Measurements from ENCODE around the gene APOOL.
"Not testable (repeated sequence)": the region's sequence is repeated elsewhere in the genome, so short reads cannot be mapped to it uniquely, and the experiment has no call there.

APOOL gene, protein sequence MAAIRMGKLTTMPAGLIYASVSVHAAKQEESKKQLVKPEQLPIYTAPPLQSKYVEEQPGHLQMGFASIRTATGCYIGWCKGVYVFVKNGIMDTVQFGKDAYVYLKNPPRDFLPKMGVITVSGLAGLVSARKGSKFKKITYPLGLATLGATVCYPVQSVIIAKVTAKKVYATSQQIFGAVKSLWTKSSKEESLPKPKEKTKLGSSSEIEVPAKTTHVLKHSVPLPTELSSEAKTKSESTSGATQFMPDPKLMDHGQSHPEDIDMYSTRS

DNA sequence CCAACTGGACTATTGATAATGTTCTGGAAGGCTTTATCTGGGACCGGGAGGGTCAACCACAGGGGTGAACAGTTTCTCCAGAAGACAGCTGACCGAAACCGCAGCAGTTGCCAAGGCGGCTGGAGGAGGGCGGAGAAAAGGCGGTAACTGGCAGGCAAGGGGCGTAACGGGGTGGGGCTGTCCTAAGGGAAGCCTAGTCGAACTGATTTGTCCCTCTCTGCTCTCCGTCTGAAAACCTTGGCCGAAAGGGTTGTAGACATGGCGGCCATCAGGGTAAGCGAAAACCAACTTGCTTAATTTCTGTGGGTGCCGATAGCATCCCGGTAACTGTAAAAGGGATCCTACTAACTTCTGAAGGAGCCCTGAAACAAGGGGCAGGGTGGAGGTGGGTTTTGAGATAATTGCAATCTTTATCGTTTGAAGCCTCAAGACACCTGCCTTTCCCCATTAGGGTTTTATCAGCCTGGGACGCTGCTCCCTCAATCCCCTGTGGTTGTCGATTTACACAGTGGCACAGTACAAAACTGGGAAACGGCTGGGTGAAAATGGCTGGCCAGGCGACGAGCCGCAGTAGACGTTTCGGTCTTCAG is at the start of gene APOOL:
APOOL (plus strand) TSS at position 223 of the 590 bp plus-strand sequence; CDS start at position 259, 36 bp downstream.
- DNase-seq = peak; percentile 94

DNA sequence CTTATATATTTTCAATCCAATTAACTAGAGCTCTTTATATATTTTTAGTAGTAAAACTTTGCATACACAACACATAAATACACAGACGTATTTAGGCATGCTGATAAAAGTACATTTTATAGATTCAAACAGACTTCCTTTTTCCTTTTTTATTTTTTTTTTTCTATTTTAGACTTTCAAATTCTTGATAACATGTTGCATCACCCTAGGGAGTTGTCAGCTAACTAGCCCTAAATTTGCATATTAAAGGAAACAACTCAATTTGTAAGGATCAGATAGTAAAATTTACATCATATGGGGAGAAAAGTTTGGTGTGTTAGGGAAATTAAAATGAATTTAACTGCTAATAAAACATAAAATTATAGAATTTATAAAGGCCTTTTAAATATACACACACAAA is 47.4 kb upstream of the APOOL start:
- peak; percentile 85 for DNase-seq

DNA sequence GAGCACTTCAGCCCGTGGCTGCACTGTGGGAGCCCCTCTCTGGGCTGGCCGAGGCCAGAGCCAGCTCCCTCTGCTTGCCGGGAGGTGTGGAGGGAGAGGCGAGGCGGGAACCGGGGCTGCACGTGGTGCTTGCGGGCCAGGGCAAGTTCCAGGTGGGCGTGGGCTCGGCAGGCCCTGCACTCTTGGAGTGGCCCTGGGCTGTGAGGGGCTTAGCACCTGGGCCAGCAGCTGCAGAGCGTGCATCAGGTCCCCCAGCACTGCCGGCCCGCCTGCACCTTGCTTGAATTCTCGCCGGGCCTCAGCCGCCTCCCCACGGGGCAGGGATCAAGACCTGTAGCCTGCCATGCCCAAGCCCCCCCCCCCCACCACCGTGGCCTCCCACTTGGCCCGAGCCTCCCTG is 28.9 kb upstream of the APOOL start:
- no peak for DNase-seq

DNA sequence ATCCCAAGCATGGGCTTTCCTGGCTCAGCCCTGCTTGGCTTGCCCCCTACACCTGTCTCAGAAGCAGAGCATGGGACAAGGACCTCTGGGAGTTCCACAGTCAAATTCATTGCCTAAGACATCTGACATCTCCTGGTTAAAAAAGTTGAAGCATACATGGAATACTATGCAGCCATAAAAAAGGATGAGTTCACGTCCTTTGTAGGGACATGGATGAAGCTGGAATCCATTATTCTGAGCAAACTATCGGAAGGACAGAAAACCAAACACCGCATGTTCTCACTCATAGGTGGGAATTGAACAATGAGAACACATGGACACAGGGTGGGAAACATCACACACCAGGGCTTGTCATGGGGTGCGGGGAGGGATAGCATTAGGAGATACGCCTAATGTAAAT is 11.9 kb upstream of the APOOL start:
- DNase-seq = not testable (repeated sequence)

DNA sequence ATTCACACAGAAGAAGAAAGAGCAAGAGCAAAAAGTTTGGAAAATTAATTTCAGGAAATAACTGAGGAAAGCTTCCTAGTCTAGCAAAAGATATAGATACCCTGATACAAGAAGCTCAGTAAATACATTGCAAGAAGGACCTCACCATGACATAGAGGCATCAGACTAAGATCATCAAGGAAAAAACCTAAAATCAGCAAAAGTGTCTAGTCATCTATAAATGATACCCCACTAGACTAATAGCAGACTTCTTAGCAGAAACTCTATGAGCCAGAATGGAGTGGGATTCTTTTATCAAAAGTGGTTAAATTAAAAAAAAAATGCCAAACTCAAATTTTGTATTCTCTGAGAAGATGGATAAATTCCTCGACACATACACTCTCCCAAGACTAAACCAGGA is 10.5 kb upstream of the APOOL start:
- no peak for DNase-seq

DNA sequence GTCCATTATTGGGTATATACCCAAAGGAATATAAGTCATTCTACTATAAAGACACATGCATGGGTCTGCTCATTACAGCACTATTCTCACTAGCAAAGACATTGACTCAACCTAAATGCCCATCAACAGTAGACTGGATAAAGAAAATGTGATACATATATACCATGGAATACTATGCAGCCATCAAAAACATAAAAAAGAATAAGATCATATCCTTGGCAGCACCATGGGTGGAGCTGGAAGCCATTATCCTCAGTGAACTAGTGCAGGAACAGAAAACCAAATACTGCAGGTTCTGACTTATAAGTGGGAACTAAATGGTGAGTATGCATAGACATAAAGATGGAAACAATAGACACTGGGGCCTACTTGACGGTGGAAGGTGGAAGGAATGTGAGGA is 2.3 kb upstream of the APOOL start:
- no peak for DNase-seq

DNA sequence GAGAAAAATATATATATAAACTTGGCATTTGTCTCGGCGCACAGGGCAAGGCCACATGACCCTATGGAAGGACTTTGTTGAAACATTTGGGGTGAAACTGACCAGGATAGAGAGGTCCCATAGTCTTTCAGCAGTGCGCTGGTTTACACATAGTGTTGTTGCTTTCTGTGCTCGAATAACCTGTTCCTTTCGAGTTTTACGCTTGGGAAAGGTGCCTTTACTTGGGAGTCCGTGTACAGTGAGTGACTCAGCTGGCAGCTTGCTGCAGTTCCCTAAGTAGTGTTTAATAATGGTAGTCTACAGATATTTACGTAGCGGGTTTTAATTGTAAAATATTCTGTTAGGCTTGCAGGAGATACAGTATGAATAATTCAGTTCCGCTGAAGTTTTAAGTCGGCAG is 578 bp downstream of the APOOL start:
- peak; percentile 37 for DNase-seq

DNA sequence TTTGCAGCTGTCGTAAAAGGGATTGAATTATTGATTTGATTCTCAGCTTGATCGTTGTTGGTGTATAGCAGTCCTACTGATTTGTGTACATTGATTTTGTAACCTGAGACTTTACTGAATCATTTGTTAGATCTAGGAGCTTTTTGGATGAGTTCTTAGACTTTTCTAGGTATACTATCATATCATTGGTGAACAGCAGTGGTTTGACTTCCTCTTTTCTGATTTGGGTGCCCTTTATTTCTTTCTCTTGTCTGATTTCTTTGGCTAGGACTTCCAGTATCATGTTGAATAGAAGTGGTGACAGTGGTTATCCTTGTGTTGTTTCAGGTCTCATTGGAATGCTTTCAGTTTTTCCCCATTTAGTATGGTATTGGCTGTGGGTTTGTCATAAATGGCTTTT is 8.4 kb downstream of the APOOL start:
- DNase-seq = peak; percentile 35

DNA sequence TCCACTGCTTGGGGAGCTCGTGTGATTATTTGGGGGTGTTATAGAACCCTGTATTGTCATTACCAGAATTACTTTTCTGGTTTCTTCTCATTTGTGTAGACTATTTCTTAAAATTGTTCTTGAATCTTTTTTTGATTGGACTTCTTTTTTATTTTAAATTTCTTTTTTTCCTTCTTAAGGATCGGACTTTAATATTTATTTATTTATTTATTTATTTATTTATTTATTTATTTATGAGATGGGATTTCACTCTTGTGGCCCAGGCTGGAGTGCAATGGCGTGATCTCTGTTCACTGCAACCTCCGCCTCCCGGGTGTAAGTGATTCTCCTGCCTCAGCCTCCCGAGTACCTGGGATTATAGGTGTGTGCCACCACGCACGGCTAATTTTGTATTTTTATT is 11.7 kb downstream of the APOOL start:
- not testable (repeated sequence) for DNase-seq

DNA sequence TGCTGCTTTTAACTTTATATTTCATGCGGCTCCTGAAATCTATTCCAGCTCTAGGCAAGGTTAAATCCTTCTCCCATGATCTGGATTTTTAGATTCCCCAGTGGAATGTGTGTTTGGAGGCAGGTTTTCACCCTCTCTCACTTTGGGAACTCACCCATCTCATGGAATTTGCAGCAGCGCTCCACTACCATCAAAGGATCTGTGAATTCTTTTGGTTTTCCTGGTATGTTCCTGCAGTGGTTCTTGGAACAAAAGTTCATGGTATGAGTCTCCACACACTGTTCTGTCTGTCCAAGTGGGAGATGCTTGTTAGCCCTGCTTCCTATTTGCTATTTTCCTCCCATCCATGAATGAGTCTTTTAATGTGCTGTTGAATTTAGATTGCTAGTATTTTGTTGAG is 14.0 kb downstream of the APOOL start:
- no peak for DNase-seq

DNA sequence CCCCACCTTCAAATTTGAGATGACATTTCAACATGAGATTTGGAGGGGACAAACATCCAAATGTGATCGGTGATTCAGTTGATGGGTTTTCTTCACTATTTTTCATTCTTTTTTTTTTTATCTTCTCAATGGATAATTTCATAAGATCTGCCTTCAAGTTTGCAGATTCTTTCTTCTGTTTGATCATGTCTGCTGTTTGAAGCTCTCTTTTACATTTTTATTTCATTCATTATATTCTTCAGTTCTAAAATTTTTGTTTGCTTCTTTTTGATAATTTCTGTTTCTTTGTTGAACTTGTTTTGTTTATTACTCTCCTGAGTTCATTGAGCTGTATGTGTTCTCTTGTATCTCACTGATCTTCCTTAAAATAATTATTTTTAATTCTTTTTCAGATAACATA is 14.8 kb downstream of the APOOL start:
- no peak for DNase-seq

DNA sequence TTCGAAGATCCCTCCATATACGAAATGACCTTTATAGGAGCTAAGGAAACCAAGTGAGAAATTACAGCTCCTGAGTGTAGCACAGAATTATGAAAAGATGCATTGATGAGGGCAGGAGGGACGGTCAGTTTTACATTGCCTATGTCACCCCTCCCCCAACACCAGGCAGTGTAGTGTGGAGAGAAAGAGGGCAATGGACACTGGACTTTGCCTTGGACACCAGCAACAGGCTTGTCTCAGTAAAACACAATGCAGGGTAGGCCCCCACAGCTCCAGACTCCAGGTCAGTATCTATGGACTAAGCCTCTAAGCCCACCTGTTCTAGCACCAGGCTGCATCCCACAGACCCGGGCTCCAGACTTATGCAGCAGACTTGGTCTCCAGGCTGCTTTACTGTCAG is 16.5 kb downstream of the APOOL start:
- DNase-seq = no peak

DNA sequence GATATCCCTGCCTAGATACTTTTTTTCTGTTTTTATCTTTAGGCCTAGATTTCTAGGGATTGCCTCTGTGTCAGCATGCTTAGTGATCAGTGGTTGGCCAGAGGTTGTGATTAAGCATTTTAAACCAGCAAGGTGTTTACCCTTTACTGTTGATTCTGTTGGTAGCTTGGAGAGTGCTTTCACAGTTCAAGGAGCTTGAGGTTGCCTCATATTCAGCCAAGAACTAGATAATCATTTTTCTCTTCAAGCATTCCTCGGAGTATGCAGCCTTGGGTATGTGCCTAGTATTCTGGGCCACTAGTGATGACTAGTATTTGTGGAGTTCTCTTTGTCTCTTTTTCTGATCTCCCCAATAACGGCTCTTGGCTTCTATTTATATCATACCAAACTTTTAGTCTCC is 20.4 kb downstream of the APOOL start:
- peak; percentile 4 for DNase-seq

DNA sequence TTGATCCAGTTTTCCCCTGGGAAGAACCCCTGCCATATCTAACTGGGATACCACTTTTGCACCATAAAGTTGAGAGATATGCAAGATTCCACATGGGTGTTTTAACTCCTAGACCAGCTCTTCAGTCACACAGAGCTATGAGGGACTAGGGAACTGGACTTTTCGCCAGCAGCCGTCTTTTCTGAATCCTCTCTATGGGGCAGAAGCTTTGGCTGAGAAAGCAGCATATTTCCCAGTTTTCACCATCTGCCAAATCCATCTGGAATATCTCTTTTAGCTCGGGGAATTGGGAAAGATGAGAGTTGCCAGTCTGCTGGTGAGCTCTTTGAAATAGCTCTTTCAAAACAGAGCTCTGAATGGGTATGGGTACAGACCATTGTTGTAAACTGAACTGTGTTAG is 20.9 kb downstream of the APOOL start:
- no peak for DNase-seq

DNA sequence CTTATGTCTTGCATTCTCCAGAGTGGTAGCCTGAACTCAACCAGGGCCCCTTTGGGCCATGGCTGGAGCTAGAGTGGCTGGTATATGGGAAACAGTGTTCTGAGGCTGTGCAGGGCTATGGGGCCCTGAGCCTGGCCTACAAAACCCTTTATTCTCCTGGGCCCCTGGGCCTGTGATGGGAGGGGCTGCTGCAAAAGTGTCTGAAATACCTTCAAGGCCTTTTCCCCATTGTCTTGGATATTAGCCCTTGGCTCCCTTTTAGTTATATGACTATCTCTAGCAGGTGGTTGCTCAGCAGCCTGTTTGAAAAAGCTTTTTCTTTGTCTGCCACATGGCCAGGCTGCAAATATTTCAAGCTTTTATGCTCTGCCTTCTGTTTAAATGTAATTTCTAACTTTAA is 22.5 kb downstream of the APOOL start:
- no peak for DNase-seq

DNA sequence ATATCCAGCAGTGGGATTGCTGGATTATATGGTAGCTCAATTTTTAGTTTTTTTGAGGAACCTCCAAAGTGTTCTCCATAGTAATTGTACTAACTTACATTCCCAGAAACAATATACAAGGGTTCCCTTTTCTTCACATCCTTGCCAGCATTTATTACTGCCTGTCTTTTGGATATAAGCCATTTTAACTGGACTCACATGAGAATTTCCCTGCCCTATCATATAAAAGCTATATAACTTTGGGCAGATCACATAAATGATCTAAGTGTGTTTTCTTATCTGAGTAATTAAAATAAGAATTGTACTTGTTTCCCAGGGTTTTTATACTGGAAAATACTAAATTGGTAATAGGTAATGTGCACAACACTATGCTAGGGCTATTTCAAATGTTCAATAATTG is 25.4 kb downstream of the APOOL start:
- no peak for DNase-seq

DNA sequence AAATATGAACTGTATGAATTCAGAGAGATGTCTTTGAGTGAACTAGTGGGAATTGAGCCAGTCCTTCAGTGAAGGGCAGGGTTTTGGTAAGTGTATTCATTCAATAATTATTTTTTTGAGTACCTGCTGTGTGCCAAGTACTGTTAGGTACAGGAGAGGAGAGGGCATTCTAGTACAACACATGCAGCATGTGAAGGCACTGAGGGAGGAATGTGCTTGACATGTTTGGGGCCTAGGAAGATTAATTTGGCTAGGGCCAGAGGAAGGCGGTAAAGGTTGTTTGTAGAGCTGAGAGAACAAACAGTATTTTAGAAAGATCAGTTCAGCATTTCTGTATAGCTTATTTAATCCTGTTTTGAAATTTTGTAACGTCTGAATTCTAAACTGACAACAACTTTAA is 27.8 kb downstream of the APOOL start:
- DNase-seq = no peak

DNA sequence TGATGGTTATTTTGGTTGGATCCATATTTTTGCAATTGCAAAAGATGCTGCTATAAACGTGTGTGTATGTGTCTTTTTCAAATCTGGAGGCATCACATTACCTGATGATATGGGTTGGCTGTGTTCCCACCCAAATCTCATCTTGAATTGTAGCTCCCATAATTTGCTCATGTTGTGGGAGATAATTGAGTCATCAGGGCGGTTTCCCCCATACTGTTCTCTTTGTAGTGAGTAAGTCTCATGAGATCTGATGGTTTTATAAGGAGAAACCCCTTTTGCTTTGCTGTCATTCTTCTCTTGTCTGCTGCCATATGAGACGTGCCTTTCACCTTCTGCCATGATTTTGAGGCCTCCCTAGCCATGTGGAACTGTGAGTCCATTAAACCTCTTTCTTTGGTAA is 33.4 kb downstream of the APOOL start:
- DNase-seq = no peak

DNA sequence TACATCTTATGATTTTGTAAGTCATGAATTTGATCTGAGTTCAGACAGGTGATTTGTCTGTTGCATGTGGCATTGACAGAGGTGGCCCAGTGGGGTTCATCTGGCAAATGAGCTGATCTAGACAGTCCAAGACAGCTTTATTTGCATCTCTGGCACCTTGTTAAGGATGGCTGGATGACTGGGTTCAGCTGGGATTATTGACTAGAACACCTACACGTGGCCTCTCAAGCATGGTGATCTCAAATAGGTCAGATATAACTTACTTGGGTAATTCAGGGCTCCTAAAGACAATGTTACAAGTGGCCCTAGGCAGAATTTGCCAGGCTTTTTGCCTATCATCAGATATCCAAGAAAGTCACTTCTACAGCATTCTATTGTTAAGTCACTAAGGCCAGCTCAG is 48.0 kb downstream of the APOOL start:
- no peak for DNase-seq

DNA sequence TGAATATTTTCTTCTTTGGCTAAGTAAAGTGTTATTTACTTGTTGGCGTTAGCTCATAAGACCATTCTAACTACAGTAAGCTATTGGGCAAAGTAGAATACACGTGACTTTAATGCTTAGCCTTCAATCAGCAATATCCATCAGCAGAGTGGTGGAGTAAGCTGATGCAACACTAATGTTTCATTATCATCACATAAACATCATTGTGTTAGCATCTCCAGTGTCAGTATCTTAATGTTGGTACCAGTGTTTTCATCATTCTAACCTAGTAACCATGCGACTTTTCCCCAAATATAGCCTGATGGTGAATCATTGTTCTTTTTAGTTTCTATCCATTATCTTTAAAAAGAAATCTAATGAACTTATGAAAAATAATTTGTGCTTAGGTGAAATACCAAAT is 48.5 kb downstream of the APOOL start:
- no peak for DNase-seq

DNA sequence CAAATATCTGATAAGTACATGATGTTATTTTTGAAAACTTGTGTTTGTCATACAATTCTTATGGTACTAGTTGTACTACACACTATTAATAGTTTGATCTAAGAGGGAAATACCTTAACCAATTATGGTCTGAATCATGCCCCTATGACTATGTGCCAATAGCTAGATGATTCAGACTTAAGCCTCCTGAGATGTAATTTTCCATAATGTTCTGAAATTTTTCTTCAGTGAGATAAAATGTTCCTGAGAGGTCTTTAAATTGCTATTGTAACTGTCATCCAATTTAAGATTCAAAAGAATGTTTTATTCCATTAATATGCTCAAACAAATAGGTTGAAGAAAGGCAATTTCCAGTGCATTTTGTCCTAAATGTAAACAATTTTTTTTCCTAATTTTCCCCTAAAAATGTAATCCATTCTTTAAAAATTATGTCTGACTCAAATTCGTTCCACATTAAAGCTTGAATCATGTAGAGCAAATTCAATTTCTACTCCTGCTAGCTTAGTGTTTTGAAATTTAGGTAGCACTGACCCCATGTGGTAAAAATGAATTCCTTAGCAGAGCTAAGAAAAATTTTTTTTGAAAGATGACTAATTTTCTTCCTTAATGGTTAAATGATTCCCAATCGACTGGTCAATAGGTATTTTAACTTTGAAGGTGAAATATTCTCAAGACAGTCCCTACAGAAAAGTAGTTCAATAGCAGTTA is 49.1 kb downstream of the APOOL start:
- peak; percentile 62 for DNase-seq

DNA sequence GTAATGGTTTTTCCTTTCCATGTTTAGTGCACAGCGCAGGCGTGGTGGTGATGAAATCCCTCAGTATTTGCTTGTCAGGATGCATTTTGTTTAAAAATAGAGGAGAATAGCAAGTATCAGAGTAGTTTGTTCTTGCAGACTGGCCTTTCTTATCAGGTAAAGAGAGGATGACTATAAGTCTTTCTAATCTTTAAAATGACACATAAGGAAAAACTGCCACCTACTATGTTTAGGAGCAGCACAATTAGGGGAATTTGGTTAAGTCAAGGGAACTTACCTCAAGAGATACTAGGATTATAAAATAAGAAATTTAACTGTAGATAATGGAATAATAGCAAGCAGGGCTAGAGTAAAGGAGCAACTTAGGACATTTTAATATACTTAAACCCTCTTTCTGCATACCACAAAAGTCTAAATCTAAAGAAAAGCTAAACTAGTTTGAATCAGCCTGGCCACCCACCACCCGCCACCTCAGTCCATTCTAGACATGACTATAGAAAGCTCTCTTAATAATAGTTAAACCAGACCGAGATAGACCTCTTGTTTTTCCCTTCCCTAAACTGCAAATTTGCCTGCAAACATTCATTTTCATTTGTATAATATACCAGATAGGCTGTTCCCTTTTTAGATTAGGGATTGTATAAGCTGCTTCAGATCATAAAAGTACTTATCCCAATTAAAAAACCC is 62.0 kb downstream of the APOOL start:
- DNase-seq = peak; percentile 1

DNA sequence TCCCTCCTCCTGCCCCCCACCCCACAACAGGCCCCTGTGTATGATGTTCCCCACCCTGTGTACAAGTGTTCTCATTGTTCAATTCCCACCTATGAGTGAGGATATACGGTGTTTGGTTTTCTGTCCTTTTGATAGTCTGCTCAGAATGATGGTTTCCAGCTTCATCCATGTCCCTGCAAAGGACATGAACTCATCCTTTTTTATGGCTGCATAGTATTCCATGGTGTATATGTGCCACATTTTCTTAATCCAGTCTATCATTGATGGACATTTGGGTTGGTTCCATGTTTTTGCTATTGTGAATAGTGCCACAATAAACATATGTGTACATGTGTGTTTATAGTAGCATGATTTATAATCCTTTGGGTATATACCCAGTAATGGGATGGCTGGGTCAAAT is 73.6 kb downstream of the APOOL start:
- DNase-seq = not testable (repeated sequence)

Measured in OCI-M1 (cell line).